HG03175 (cell line): Measurements from ENCODE around the gene ZNF622.
A peak's percentile ranks its signal among the peaks of the same experiment; 100 is the strongest.

Experiments used
- ATAC-seq: cut with Tn5 transposase; IDR thresholded peaks from one replicate; pipeline ENCODE4 v1.9.1; 2021; ENCODE audit warnings: mild to moderate bottlenecking, moderate library complexity; ENCODE audit not compliant: unreplicated experiment

ZNF622 gene

DNA sequence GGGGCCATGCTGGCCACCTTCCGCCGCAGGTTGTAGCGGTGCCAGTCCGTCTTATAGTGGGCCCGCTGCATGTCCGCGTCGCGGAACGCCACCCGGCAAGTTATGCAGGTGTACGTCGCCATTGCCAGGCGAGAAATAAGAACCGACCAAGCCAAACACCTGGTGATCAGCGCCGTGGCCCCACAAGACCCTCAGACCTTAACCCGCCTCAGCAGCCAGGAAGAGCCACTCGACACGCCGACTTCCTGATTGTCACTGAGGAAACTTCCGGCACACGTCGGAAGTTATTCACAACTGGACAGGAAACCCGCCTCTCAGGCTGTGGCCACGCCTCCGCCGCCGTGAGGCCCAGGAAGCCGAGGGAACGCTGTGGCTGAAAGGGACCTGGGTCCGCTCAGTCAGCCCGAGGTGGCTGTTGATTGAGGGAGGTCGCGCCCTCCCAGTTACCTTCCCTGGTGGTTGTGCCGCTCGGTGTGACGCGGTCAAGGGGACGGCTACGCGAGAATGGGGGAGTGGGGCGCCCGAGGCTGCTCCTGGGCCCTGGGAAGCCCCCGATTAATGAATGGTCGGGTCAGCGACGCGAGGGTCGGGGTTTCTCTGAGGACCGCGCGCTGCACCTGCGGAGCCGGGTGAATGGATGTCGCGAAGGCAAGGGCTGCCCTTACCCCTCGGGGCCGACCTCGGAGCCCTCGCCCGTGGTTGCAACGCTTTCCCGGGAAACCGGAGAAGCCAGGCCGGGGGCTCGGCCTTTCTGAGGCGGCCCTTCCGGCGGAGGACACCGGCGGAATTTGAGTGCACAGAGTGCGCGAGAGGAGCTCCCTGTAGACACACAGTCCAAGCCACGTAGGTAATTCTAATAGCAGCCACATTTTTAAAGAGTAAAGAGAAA is at the start of gene ZNF622:
Gene ZNF622, minus strand, starts transcription at position 257 of the 889 bp plus-strand sequence. Its CDS starts 135 bp downstream, at position 122.
- ATAC-seq, result peak; percentile 88

- ATAC-seq, result no peak
Observed at GRCh38 chr5:16510098-16510497, 44.5 kb upstream of the ZNF622 start.

- ATAC-seq, result no peak
Observed at GRCh38 chr5:16508730-16509531, 43.3 kb upstream of the ZNF622 start.

GRCh38 chr5:16507716-16508115 is 42.1 kb upstream of the ZNF622 start:
- no peak for ATAC-seq

- no peak for ATAC-seq
Observed at GRCh38 chr5:16505904-16506303, 40.3 kb upstream of the ZNF622 start.

- ATAC-seq, result no peak
Observed at GRCh38 chr5:16505140-16505891, 39.7 kb upstream of the ZNF622 start.

- ATAC-seq, result no peak
Observed at GRCh38 chr5:16504571-16504970, 39.0 kb upstream of the ZNF622 start.

GRCh38 chr5:16502866-16503265 is 37.3 kb upstream of the ZNF622 start:
- ATAC-seq, result no peak

GRCh38 chr5:16500024-16500423 is 34.4 kb upstream of the ZNF622 start:
- no peak for ATAC-seq

DNA sequence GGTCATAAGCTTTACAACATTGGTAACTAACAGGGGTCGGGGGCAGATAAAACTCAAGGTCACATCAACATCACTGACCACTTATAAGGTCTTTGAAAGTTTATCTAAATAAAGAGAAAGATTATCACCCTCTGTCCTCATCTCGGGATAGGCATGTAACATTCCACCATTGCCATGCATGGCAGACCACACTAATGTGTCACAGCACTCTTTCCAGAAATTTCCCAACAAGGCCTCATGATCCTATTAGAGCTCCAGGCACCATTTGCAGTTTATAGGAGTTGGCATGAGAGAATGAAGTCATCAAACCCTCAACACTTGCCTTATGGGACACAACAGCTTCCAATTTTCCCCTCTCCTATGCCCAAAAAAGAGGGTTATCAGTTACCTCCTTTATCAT is 31.9 kb upstream of the ZNF622 start:
- no peak for ATAC-seq

- no peak for ATAC-seq
Observed at GRCh38 chr5:16493261-16493660, 27.7 kb upstream of the ZNF622 start.

GRCh38 chr5:16492398-16493140 is 27.0 kb upstream of the ZNF622 start:
- ATAC-seq, result no peak

DNA sequence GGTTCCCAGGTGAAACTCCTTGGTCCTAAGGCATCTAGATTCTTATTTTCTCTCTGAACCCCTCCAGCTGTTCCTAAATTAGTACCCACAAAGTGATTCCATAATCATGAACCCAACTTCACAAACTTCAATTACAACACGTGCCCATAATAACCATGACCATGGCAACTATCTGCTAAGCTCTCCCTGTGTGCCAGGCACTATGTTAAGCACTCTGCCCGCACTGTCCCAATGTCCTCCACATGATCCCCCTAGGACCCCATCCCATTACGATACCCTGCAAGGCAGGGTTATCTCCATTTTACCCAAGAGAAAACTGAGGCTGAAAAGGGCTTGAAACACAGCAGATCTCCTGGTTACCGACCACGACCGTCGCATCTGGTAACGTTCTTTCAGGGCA is 25.3 kb upstream of the ZNF622 start:
- ATAC-seq, result no peak

DNA sequence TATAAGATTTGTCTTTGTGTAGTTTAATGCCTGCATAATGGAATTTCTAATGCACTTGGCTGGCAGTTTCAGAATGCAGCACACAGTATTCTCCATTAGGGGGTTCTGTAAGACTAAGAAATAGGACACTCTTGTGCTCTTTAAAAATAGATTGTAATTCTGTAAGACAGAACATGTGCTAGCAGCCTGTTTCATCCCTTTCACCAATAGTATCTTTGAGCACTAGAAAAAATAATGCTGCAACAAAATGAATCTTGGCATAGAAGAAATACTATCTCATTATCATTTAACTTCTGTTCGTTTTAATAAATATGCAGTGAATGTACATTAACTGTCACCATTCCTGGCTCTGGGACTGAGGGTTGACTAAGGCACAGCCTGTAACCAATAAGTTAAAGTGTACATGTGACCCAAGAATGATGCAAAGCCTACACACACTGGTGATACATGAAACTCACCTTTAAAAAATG is 23.8 kb upstream of the ZNF622 start:
- peak; percentile 71 for ATAC-seq

DNA sequence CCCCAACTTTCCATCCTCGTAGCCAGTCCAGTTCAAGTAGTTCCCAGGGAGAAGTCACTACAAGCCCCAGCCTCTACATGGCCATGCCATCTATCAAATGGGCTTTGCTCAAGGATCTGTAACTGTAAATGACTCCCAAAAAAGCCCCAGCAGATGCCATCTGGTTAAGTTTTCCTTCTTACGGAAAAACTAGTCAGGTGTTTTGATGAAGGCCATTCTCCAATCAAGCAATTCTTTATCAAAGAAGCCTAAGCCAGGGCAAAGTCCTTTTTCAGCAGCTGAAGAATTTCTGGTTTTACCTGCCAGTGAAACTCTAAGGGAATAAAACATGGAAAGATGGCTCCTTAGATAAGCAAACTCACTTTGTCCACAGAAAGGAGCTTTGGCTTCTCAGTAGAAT is 21.9 kb upstream of the ZNF622 start:
- no peak for ATAC-seq

DNA sequence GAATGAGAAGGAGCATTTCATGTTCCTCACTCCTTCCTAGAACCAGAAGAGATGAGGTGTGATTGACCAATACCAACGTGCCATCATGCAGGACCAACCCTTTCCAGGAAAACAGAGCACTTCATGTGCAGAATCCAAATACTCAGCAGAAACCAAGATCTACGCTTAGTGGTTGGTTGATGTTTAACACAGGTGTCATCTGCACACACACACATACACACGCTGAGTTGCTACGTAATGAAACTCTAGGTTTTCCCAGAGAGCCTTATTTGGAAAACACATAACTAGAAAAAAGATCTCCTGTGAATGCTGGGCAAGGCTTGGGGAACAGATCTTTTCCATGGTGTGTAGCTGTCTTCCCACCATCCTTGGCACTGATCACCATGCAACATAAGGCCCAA is 21.1 kb upstream of the ZNF622 start:
- ATAC-seq, result no peak

DNA sequence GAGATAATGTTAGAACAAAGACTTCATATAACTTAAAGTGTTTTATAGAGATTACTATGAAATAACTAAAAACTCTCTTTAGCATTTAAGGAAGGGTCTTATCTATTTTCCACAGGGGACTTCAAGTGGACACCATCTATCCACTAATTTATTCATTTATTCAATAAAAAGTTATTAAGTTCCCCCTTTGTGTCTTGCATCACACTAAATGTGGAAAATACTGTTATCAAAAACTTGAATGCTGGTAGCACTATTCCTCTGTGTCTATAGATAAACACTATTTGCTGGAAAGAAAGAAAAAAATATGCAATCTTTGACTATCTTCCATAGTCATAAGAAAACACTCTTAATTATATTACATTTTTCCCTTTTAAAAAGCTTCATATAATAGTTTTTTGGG is 20.1 kb upstream of the ZNF622 start:
- ATAC-seq, result no peak

DNA sequence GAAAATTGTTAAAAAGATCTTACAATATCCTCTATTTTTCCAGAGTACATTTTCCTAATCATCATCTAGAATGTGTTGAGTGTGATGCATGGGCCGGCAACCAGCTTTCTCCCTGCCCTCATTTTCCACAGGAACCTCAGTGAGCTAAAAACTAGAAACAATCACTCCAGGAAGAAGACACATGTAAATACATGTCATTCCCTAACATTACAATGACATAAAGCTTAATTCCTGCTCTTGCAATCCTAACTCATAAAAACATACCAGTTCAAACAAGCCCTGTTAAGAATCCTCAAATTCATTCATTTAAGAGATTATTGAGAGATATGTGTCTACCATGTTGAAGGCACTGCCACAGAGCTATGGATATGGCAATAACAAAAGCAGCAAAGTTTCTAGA is 18.5 kb upstream of the ZNF622 start:
- no peak for ATAC-seq

DNA sequence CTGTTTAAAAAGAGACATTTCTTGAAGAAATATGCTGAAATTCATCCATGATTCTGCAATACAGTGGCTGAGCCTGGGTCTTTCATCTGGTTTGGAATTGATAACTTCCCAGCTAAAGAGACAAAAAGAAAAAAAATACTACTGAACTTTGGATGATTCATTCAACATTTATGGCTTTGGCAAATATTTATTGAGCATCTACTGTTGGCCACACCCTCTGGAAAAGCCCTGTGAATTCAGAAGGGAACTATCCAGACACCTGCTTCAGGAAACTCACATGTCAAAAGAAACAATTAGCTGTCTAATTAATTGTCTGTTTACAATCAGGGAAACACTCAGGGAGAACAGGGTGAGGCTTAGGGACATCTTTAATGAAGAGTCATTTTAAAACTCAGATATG is 17.8 kb upstream of the ZNF622 start:
- ATAC-seq, result no peak

GRCh38 chr5:16482891-16483290 is 17.3 kb upstream of the ZNF622 start:
- ATAC-seq, result no peak
